ENCODE measurements around the gene HARBI1.

Gene HARBI1

GRCh38 chr11:46655631-46656030 is 38.6 kb upstream of the HARBI1 start:
- Histone ChIP-seq H3K36me3 (ENCODE audit: control insufficient read depth in 2 of 2, insufficient read depth in 2 of 2, low read length in 2 of 2) (peaks cover 59 to 72% of the 10 kb centered on the region in 2 donors), H3K9ac (ENCODE audit: low read depth in 1 of 2, low read length in 2 of 2) (no peak overlapping the region), H3K4me3 (ENCODE audit: low read length in 2 of 2) (no peak overlapping the region), H3K27ac (ENCODE audit: low read depth in 2 of 2, low read length in 2 of 2) (no peak overlapping the region), H3K9me3 (ENCODE audit: control insufficient read depth in 2 of 2, low read length in 2 of 2) (no peaks in the 10 kb centered on the region), H3K27me3 (ENCODE audit: control insufficient read depth in 2 of 2, insufficient read depth in 2 of 2, low read length in 2 of 2) (no peaks in the 10 kb centered on the region), H3K4me1 (ENCODE audit: control insufficient read depth in 2 of 2, insufficient read depth in 2 of 2, low read length in 2 of 2) (no peaks in the 10 kb centered on the region)

- H3K27me3 ChIP-seq (ENCODE audit: control insufficient read depth in 2 of 2, insufficient read depth in 2 of 2, low read length in 2 of 2) = no peaks in the 10 kb centered on the region
- H3K9me3 ChIP-seq (ENCODE audit: control insufficient read depth in 2 of 2, low read length in 2 of 2) = no peaks in the 10 kb centered on the region
- peaks cover 53 to 66% of the 10 kb centered on the region in 2 donors for H3K36me3 ChIP-seq (ENCODE audit: control insufficient read depth in 2 of 2, insufficient read depth in 2 of 2, low read length in 2 of 2)
- no peak overlapping the region for H3K27ac ChIP-seq (ENCODE audit: low read depth in 2 of 2, low read length in 2 of 2)
- H3K4me3 ChIP-seq (ENCODE audit: low read length in 2 of 2) = no peak overlapping the region
- H3K9ac ChIP-seq (ENCODE audit: low read depth in 1 of 2, low read length in 2 of 2) = no peak overlapping the region
- H3K4me1 ChIP-seq (ENCODE audit: control insufficient read depth in 2 of 2, insufficient read depth in 2 of 2, low read length in 2 of 2) = no peaks in the 10 kb centered on the region
Observed at GRCh38 chr11:46649180-46649738, 32.2 kb upstream of the HARBI1 start.

- H3K27ac ChIP-seq (ENCODE audit: low read depth in 2 of 2, low read length in 2 of 2) = no peak overlapping the region
- H3K36me3 ChIP-seq (ENCODE audit: control insufficient read depth in 2 of 2, insufficient read depth in 2 of 2, low read length in 2 of 2) = peaks cover 31 to 36% of the 10 kb centered on the region in 2 donors
- H3K9me3 ChIP-seq (ENCODE audit: control insufficient read depth in 2 of 2, low read length in 2 of 2) = no peaks in the 10 kb centered on the region
- no peaks in the 10 kb centered on the region for H3K27me3 ChIP-seq (ENCODE audit: control insufficient read depth in 2 of 2, insufficient read depth in 2 of 2, low read length in 2 of 2)
- no peak overlapping the region for H3K4me3 ChIP-seq (ENCODE audit: low read length in 2 of 2)
- no peaks in the 10 kb centered on the region for H3K4me1 ChIP-seq (ENCODE audit: control insufficient read depth in 2 of 2, insufficient read depth in 2 of 2, low read length in 2 of 2)
- no peak overlapping the region for H3K9ac ChIP-seq (ENCODE audit: low read depth in 1 of 2, low read length in 2 of 2)
Observed at GRCh38 chr11:46643986-46644385, 27.0 kb upstream of the HARBI1 start.

GRCh38 chr11:46643531-46643930 is 26.5 kb upstream of the HARBI1 start:
- no peaks in the 10 kb centered on the region for H3K4me1 ChIP-seq (ENCODE audit: control insufficient read depth in 2 of 2, insufficient read depth in 2 of 2, low read length in 2 of 2)
- H3K27ac ChIP-seq (ENCODE audit: low read depth in 2 of 2, low read length in 2 of 2) = no peak overlapping the region
- H3K4me3 ChIP-seq (ENCODE audit: low read length in 2 of 2) = no peak overlapping the region
- H3K9ac ChIP-seq (ENCODE audit: low read depth in 1 of 2, low read length in 2 of 2) = no peak overlapping the region
- no peaks in the 10 kb centered on the region for H3K9me3 ChIP-seq (ENCODE audit: control insufficient read depth in 2 of 2, low read length in 2 of 2)
- H3K27me3 ChIP-seq (ENCODE audit: control insufficient read depth in 2 of 2, insufficient read depth in 2 of 2, low read length in 2 of 2) = no peaks in the 10 kb centered on the region
- peaks cover 30 to 36% of the 10 kb centered on the region in 2 donors for H3K36me3 ChIP-seq (ENCODE audit: control insufficient read depth in 2 of 2, insufficient read depth in 2 of 2, low read length in 2 of 2)

- H3K4me3 ChIP-seq (ENCODE audit: low read length in 2 of 2) = no peak overlapping the region
- no peaks in the 10 kb centered on the region for H3K27me3 ChIP-seq (ENCODE audit: control insufficient read depth in 2 of 2, insufficient read depth in 2 of 2, low read length in 2 of 2)
- H3K4me1 ChIP-seq (ENCODE audit: control insufficient read depth in 2 of 2, insufficient read depth in 2 of 2, low read length in 2 of 2) = no peaks in the 10 kb centered on the region
- H3K27ac ChIP-seq (ENCODE audit: low read depth in 2 of 2, low read length in 2 of 2) = no peak overlapping the region
- no peaks in the 10 kb centered on the region for H3K9me3 ChIP-seq (ENCODE audit: control insufficient read depth in 2 of 2, low read length in 2 of 2)
- peaks cover 29 to 34% of the 10 kb centered on the region in 2 donors for H3K36me3 ChIP-seq (ENCODE audit: control insufficient read depth in 2 of 2, insufficient read depth in 2 of 2, low read length in 2 of 2)
- no peak overlapping the region for H3K9ac ChIP-seq (ENCODE audit: low read depth in 1 of 2, low read length in 2 of 2)
Observed at GRCh38 chr11:46642627-46643335, 25.8 kb upstream of the HARBI1 start.

- Histone ChIP-seq H3K36me3 (ENCODE audit: control insufficient read depth in 2 of 2, insufficient read depth in 2 of 2, low read length in 2 of 2) (peaks cover 23 to 25% of the 10 kb centered on the region in 2 donors), H3K9me3 (ENCODE audit: control insufficient read depth in 2 of 2, low read length in 2 of 2) (no peaks in the 10 kb centered on the region), H3K9ac (ENCODE audit: low read depth in 1 of 2, low read length in 2 of 2) (no peak overlapping the region), H3K27me3 (ENCODE audit: control insufficient read depth in 2 of 2, insufficient read depth in 2 of 2, low read length in 2 of 2) (no peaks in the 10 kb centered on the region), H3K27ac (ENCODE audit: low read depth in 2 of 2, low read length in 2 of 2) (no peak overlapping the region), H3K4me3 (ENCODE audit: low read length in 2 of 2) (no peak overlapping the region), H3K4me1 (ENCODE audit: control insufficient read depth in 2 of 2, insufficient read depth in 2 of 2, low read length in 2 of 2) (no peaks in the 10 kb centered on the region)
Observed at GRCh38 chr11:46641639-46642038, 24.6 kb upstream of the HARBI1 start.

- H3K9me3 ChIP-seq (ENCODE audit: control insufficient read depth in 2 of 2, low read length in 2 of 2) = no peaks in the 10 kb centered on the region
- no peak overlapping the region for H3K4me3 ChIP-seq (ENCODE audit: low read length in 2 of 2)
- H3K4me1 ChIP-seq (ENCODE audit: control insufficient read depth in 2 of 2, insufficient read depth in 2 of 2, low read length in 2 of 2) = no peaks in the 10 kb centered on the region
- H3K27me3 ChIP-seq (ENCODE audit: control insufficient read depth in 2 of 2, insufficient read depth in 2 of 2, low read length in 2 of 2) = no peaks in the 10 kb centered on the region
- no peak overlapping the region for H3K27ac ChIP-seq (ENCODE audit: low read depth in 2 of 2, low read length in 2 of 2)
- peaks cover 12 to 17% of the 10 kb centered on the region in 2 donors for H3K36me3 ChIP-seq (ENCODE audit: control insufficient read depth in 2 of 2, insufficient read depth in 2 of 2, low read length in 2 of 2)
- H3K9ac ChIP-seq (ENCODE audit: low read depth in 1 of 2, low read length in 2 of 2) = no peak overlapping the region
Observed at GRCh38 chr11:46640036-46640788, 23.2 kb upstream of the HARBI1 start.

- peaks cover 9 to 10% of the 10 kb centered on the region in 2 donors for H3K36me3 ChIP-seq (ENCODE audit: control insufficient read depth in 2 of 2, insufficient read depth in 2 of 2, low read length in 2 of 2)
- no peaks in the 10 kb centered on the region for H3K27me3 ChIP-seq (ENCODE audit: control insufficient read depth in 2 of 2, insufficient read depth in 2 of 2, low read length in 2 of 2)
- no peak overlapping the region for H3K27ac ChIP-seq (ENCODE audit: low read depth in 2 of 2, low read length in 2 of 2)
Observed at GRCh38 chr11:46639197-46639839, 22.3 kb upstream of the HARBI1 start.

GRCh38 chr11:46637546-46637945 is 20.5 kb upstream of the HARBI1 start:
- Histone ChIP-seq H3K4me1 (ENCODE audit: control insufficient read depth in 2 of 2, insufficient read depth in 2 of 2, low read length in 2 of 2) (no peaks in the 10 kb centered on the region), H3K27ac (ENCODE audit: low read depth in 2 of 2, low read length in 2 of 2) (no peak overlapping the region), H3K9me3 (ENCODE audit: control insufficient read depth in 2 of 2, low read length in 2 of 2) (no peaks in the 10 kb centered on the region), H3K4me3 (ENCODE audit: low read length in 2 of 2) (no peak overlapping the region), H3K9ac (ENCODE audit: low read depth in 1 of 2, low read length in 2 of 2) (no peak overlapping the region), H3K36me3 (ENCODE audit: control insufficient read depth in 2 of 2, insufficient read depth in 2 of 2, low read length in 2 of 2) (peaks cover 7% of the 10 kb centered on the region in 2 donors), H3K27me3 (ENCODE audit: control insufficient read depth in 2 of 2, insufficient read depth in 2 of 2, low read length in 2 of 2) (no peaks in the 10 kb centered on the region)

More at GRCh38 chr11:46639197-46639839, 22.3 kb upstream of the HARBI1 start:
- Histone ChIP-seq H3K4me3 (ENCODE audit: low read length in 2 of 2) (no peak overlapping the region), H3K4me1 (ENCODE audit: control insufficient read depth in 2 of 2, insufficient read depth in 2 of 2, low read length in 2 of 2) (no peaks in the 10 kb centered on the region), H3K9me3 (ENCODE audit: control insufficient read depth in 2 of 2, low read length in 2 of 2) (no peaks in the 10 kb centered on the region), H3K9ac (ENCODE audit: low read depth in 1 of 2, low read length in 2 of 2) (no peak overlapping the region)

Data from mucosa of rectum (tissue), 2 donors.